Urothelium cell line (cell line): Measurements from ENCODE around the gene GPRC5A.
A peak's percentile ranks its signal among the peaks of the same experiment; 100 is the strongest.

Source experiments
- DNase-seq: peaks from one replicate; pipeline ENCODE4 v3.0.0; 2011; ENCODE audit warnings: low spot score, mixed read lengths
- FAIRE-seq: peaks from 2 replicates; lab custom pipeline; 2011; peaks lifted over from hg19 to GRCh38; lab: Jason Lieb, UNC

The GPRC5A gene

GRCh38 chr12:12909228-12909994 lies 18.0 kb downstream of the GPRC5A start:
- DNase-seq (no peak), FAIRE-seq (no peak)

GRCh38 chr12:12909995-12910420 lies 18.6 kb downstream of the GPRC5A start:
- DNase-seq, result no peak
- no peak for FAIRE-seq

GRCh38 chr12:12912711-12913110 lies 21.3 kb downstream of the GPRC5A start:
- DNase-seq, result no peak
- peak; percentile 59 for FAIRE-seq

- FAIRE-seq (no peak), DNase-seq (no peak)
Observed at GRCh38 chr12:12915656-12916055, 24.3 kb downstream of the GPRC5A start.

- DNase-seq, result peak; percentile 85
- FAIRE-seq, result peak; percentile 91
Observed at GRCh38 chr12:12916135-12916944, 25.0 kb downstream of the GPRC5A start.

- no peak for FAIRE-seq
- no peak for DNase-seq
Observed at GRCh38 chr12:12917517-12917916, 26.2 kb downstream of the GPRC5A start.

- FAIRE-seq (no peak), DNase-seq (no peak)
Observed at GRCh38 chr12:12918781-12919389, 27.5 kb downstream of the GPRC5A start.

GRCh38 chr12:12919666-12920435 lies 28.5 kb downstream of the GPRC5A start:
- no peak for FAIRE-seq
- DNase-seq, result no peak

GRCh38 chr12:12922191-12922616 lies 30.8 kb downstream of the GPRC5A start:
- FAIRE-seq (no peak), DNase-seq (no peak)

GRCh38 chr12:12922978-12923377 lies 31.6 kb downstream of the GPRC5A start:
- no peak for DNase-seq
- FAIRE-seq, result no peak

- FAIRE-seq (peak; percentile 71), DNase-seq (no peak)
Observed at GRCh38 chr12:12924169-12924568, 32.8 kb downstream of the GPRC5A start.

- DNase-seq, result no peak
Observed at GRCh38 chr12:12925388-12925787, 34.0 kb downstream of the GPRC5A start.

GRCh38 chr12:12926571-12927071 lies 35.3 kb downstream of the GPRC5A start:
- FAIRE-seq (peak; percentile 30), DNase-seq (no peak)

More at GRCh38 chr12:12925388-12925787, 34.0 kb downstream of the GPRC5A start:
- FAIRE-seq, result no peak

- peak; percentile 88 for DNase-seq
- FAIRE-seq, result peak; percentile 99
Observed at GRCh38 chr12:12927211-12928079, 36.1 kb downstream of the GPRC5A start.

- FAIRE-seq, result no peak
- no peak for DNase-seq
Observed at GRCh38 chr12:12929696-12930095, 38.3 kb downstream of the GPRC5A start.

GRCh38 chr12:12930633-12931219 lies 39.4 kb downstream of the GPRC5A start:
- FAIRE-seq, result no peak

GRCh38 chr12:12933742-12934141 lies 42.4 kb downstream of the GPRC5A start:
- DNase-seq, result no peak
- FAIRE-seq, result peak; percentile 46

More at GRCh38 chr12:12930633-12931219, 39.4 kb downstream of the GPRC5A start:
- DNase-seq, result no peak

GRCh38 chr12:12934556-12934955 lies 43.2 kb downstream of the GPRC5A start:
- DNase-seq, result no peak
- FAIRE-seq, result no peak

- peak; percentile 32 for FAIRE-seq
Observed at GRCh38 chr12:12936983-12937491, 45.7 kb downstream of the GPRC5A start.

More at GRCh38 chr12:12936983-12937491, 45.7 kb downstream of the GPRC5A start:
- DNase-seq, result no peak
